Small intestine (tissue), 7 donors: ENCODE data around the gene MYO15B. TPM values are rescaled to one million over a fixed set of nuclear protein-coding genes. Genes with fewer than 3 reads are reported as not detected.
A peak's percentile ranks its signal among the peaks of the same experiment; 100 is the strongest.
"Not testable (repeated sequence)": the region's sequence is repeated elsewhere in the genome, so short reads cannot be mapped to it uniquely, and the experiment has no call there.

Source experiments
- DNase-seq, 2 donors: peaks; one replicate each; pipeline versions ENCODE4 v3.0.0 to v3.0.0-alpha.2; 2013
- FAIRE-seq: peaks from 2 replicates; lab custom pipeline; 2012; peaks lifted over from hg19 to GRCh38; lab: Jason Lieb, UNC
- H3K27ac ChIP-seq, 3 donors: one replicate each; pipeline ENCODE4 v1.5.1; 2013; ENCODE audit warnings: low read length in 2 of 3, mild to moderate bottlenecking in 2 of 3, control low read depth in 1 of 3, inconsistent platforms in 1 of 3, low read depth in 1 of 3, moderate library complexity in 1 of 3
- H3K27me3 ChIP-seq, 3 donors: one replicate each; pipeline ENCODE4 v1.6.1; 2013; ENCODE audit warnings: low read length in 3 of 3, inconsistent platforms in 1 of 3; ENCODE audit not compliant: control insufficient read depth in 3 of 3, insufficient read depth in 3 of 3
- H3K36me3 ChIP-seq, 3 donors: one replicate each; pipeline ENCODE4 v1.6.1; 2013; ENCODE audit warnings: low read length in 3 of 3, inconsistent platforms in 1 of 3, low read depth in 1 of 3, mild to moderate bottlenecking in 1 of 3, moderate library complexity in 1 of 3; ENCODE audit not compliant: control insufficient read depth in 3 of 3, insufficient read depth in 2 of 3
- H3K4me1 ChIP-seq, 3 donors: one replicate each; pipeline ENCODE4 v1.6.1; 2013; ENCODE audit warnings: low read length in 2 of 3, inconsistent platforms in 1 of 3, low read depth in 1 of 3, mild to moderate bottlenecking in 1 of 3, moderate library complexity in 1 of 3; ENCODE audit not compliant: control insufficient read depth in 3 of 3, insufficient read depth in 2 of 3
- H3K4me3 ChIP-seq, 3 donors: one replicate each; pipeline ENCODE4 v1.5.1; 2013; ENCODE audit warnings: low read length in 3 of 3, control low read depth in 1 of 3, inconsistent platforms in 1 of 3, low read depth in 1 of 3, mild to moderate bottlenecking in 1 of 3, moderate library complexity in 1 of 3
- H3K9me3 ChIP-seq, 2 donors: one replicate each; pipeline ENCODE4 v1.6.1; 2013; ENCODE audit warnings: low read depth in 1 of 2, low read length in 1 of 2; ENCODE audit not compliant: control insufficient read depth in 2 of 2, insufficient read depth in 1 of 2
- WGBS, 3 donors: extraction: QIAGEN DNeasy Blood & Tissue Kit; methylation state at CpG; one replicate each; pipeline ENCODE4 v1.1.7; 2013; 5-methylcytosine and 5-hydroxymethylcytosine counted together
- polyA plus RNA-seq, 4 donors: library from polyadenylated mRNA; stranded (reverse) in 3 of 4; unstranded in 1 of 4; fragments of 200-250 nt in 3 of 4; fragments of 120-200 nt in 1 of 4; gene quantifications; one replicate each; pipeline versions ENCODE4 v1.2.1 to v1.2.3, GENCODE V29; 2013
- donor health status: healthy with polysubstance abuse.
- donor health status: control.
- donor health status: control.
- donor health status: Bipolar disorder and iron deficiency.
- donor health status: healthy.

Gene MYO15B
- polyA plus RNA-seq, 4 donors = 279 to 3,618 (median 1,437) TPM

- Histone ChIP-seq H3K36me3 (peaks cover 0 to 55% (median 16%) of the 10 kb centered on the region in 3 donors), H3K4me1 (peaks cover 0 to 55% (median 0%) of the 10 kb centered on the region in 3 donors), H3K9me3 (peaks cover 0 to 22% of the 10 kb centered on the region in 2 donors), H3K4me3 (no peak overlapping the region), H3K27ac (peak overlapping the region; percentile 69 to 92 (median 72)), H3K27me3 (no peaks in the 10 kb centered on the region)
- FAIRE-seq = no peak
- no peak for DNase-seq
- WGBS, 3 donors = 64 to 82% (median 77%) methylated on average over 11 of the region's 11 CpGs
Observed at GRCh38 chr17:75575728-75576127, 11.9 kb upstream of the MYO15B start.

- Histone ChIP-seq H3K27me3 (no peaks in the 10 kb centered on the region), H3K4me1 (peaks cover 0 to 55% (median 0%) of the 10 kb centered on the region in 3 donors), H3K36me3 (peaks cover 0 to 46% (median 13%) of the 10 kb centered on the region in 3 donors), H3K27ac (peak overlapping the region; percentile 69 to 92 (median 72)), H3K4me3 (no peak overlapping the region), H3K9me3 (peaks cover 0 to 28% of the 10 kb centered on the region in 2 donors)
- DNase-seq (peak; percentile 84 to 92), FAIRE-seq (no peak)
- 24 to 55% (median 29%) methylated on average over 14 of the region's 15 CpGs for WGBS, 3 donors
Observed at GRCh38 chr17:75576661-75577060, 10.9 kb upstream of the MYO15B start.

- H3K4me1 ChIP-seq = peaks cover 0 to 21% (median 0%) of the 10 kb centered on the region in 3 donors
- not testable (repeated sequence) for FAIRE-seq, H3K27ac ChIP-seq, H3K4me3 ChIP-seq, H3K27me3 ChIP-seq, DNase-seq, H3K36me3 ChIP-seq
- 79 to 88% (median 82%) methylated on average over 23 of the region's 23 CpGs for WGBS, 3 donors
- peaks cover 0 to 24% of the 10 kb centered on the region in 2 donors for H3K9me3 ChIP-seq
Observed at GRCh38 chr17:75581121-75581725, 6.4 kb upstream of the MYO15B start.

- not testable (repeated sequence) for H3K27ac ChIP-seq, H3K4me3 ChIP-seq, H3K36me3 ChIP-seq, FAIRE-seq, H3K9me3 ChIP-seq, DNase-seq, H3K27me3 ChIP-seq
- WGBS, 3 donors = 82 to 92% (median 90%) methylated on average over 5 to 6 of the region's 6 CpGs
- H3K4me1 ChIP-seq = peaks cover 0 to 13% (median 0%) of the 10 kb centered on the region in 3 donors
Observed at GRCh38 chr17:75583197-75583596, 4.4 kb upstream of the MYO15B start.

- DNase-seq = no peak
- FAIRE-seq = no peak
- WGBS, 3 donors = 86 to 89% (median 88%) methylated on average over 7 of the region's 7 CpGs
Observed at GRCh38 chr17:75584849-75585175, 2.8 kb upstream of the MYO15B start.

GRCh38 chr17:75588596-75589011 is 1.0 kb downstream of the MYO15B start:
- Histone ChIP-seq H3K27me3 (peaks cover 0 to 4% (median 0%) of the 10 kb centered on the region in 3 donors), H3K9me3 (no peaks in the 10 kb centered on the region), H3K4me3 (peak overlapping the region; percentile 42 to 69 (median 67)), H3K27ac (peak overlapping the region; percentile 75 to 94 (median 91)), H3K36me3 (peaks cover 0 to 30% (median 0%) of the 10 kb centered on the region in 3 donors), H3K4me1 (peaks cover 0 to 17% (median 0%) of the 10 kb centered on the region in 3 donors)
- DNase-seq (no peak), FAIRE-seq (no peak)
- 6 to 29% (median 25%) methylated on average over 42 to 49 of the region's 49 CpGs for WGBS, 3 donors

More at GRCh38 chr17:75584849-75585175, 2.8 kb upstream of the MYO15B start:
- Histone ChIP-seq H3K27me3 (peaks cover 0 to 4% (median 0%) of the 10 kb centered on the region in 3 donors), H3K4me1 (peaks cover 0 to 12% (median 0%) of the 10 kb centered on the region in 3 donors), H3K36me3 (no peaks in the 10 kb centered on the region), H3K27ac (no peak overlapping the region), H3K4me3 (no peak overlapping the region), H3K9me3 (peaks cover 0 to 7% of the 10 kb centered on the region in 2 donors)

- peaks cover 0 to 4% (median 0%) of the 10 kb centered on the region in 3 donors for H3K27me3 ChIP-seq
- H3K4me3 ChIP-seq = peak overlapping the region; percentile 42 to 72 (median 69)
- peak; percentile 91 to 96 for DNase-seq
- H3K27ac ChIP-seq = peak overlapping the region; percentile 75 to 94 (median 91)
- no peaks in the 10 kb centered on the region for H3K9me3 ChIP-seq
- no peak for FAIRE-seq
- H3K4me1 ChIP-seq = peaks cover 0 to 17% (median 0%) of the 10 kb centered on the region in 3 donors
- 7 to 28% (median 10%) methylated on average over 46 to 100 of the region's 100 CpGs for WGBS, 3 donors
- H3K36me3 ChIP-seq = peaks cover 0 to 32% (median 2%) of the 10 kb centered on the region in 3 donors
Observed at GRCh38 chr17:75589012-75589918, 1.7 kb downstream of the MYO15B start.

GRCh38 chr17:75589919-75590303 is 2.3 kb downstream of the MYO15B start:
- no peak for DNase-seq
- WGBS, 3 donors = 63 to 74% (median 73%) methylated on average over 15 to 29 of the region's 29 CpGs
- no peak for FAIRE-seq
- H3K36me3 ChIP-seq = peaks cover 0 to 37% (median 2%) of the 10 kb centered on the region in 3 donors
- H3K4me1 ChIP-seq = peaks cover 0 to 17% (median 0%) of the 10 kb centered on the region in 3 donors
- H3K9me3 ChIP-seq = no peaks in the 10 kb centered on the region
- H3K4me3 ChIP-seq = peak overlapping the region in 2 of 3 donors; percentile 38 to 72
- H3K27ac ChIP-seq = no peak overlapping the region
- H3K27me3 ChIP-seq = peaks cover 0 to 4% (median 0%) of the 10 kb centered on the region in 3 donors
